ENCODE data around the gene FAM13A.

FAM13A gene

GRCh38 chr4:88702782-88703181, 354.2 kb downstream of the FAM13A start:
- no peak for DNase-seq

GRCh38 chr4:88698519-88698918, 358.5 kb downstream of the FAM13A start:
- DNase-seq: no peak

GRCh38 chr4:88697588-88698329, 359.2 kb downstream of the FAM13A start, which contains the start of gene NAP1L5:
Gene NAP1L5, minus strand, starts transcription at chr4:88697829. Its CDS starts 75 bp downstream, at chr4:88697754.
- DNase-seq: no peak

GRCh38 chr4:88697141-88697540, 359.8 kb downstream of the FAM13A start:
- DNase-seq: no peak

GRCh38 chr4:88696630-88697029, 360.4 kb downstream of the FAM13A start:
- DNase-seq: no peak

GRCh38 chr4:88693792-88694191, 363.2 kb downstream of the FAM13A start:
- DNase-seq: no peak

- no peak for DNase-seq
Observed at GRCh38 chr4:88690355-88690754, 366.6 kb downstream of the FAM13A start.

GRCh38 chr4:88681209-88681608, 375.8 kb downstream of the FAM13A start:
- no peak for DNase-seq
